Esophagus squamous epithelium (tissue), 5 donors: ENCODE results near the gene MAP2K5. TPM values are rescaled to one million over a fixed set of nuclear protein-coding genes. Genes with fewer than 3 reads are reported as not detected.

Experiments used
- DNase-seq: peaks from one replicate; lab custom pipeline; 2025; lab: John Stamatoyannopoulos, UW
- H3K27ac ChIP-seq, 4 donors: fragments of 200-600 bp; sonication (generic); one replicate each; pipeline ENCODE4 v1.5.1; 2016 to 2019; ENCODE audit warnings: mild to moderate bottlenecking in 1 of 4
- H3K27me3 ChIP-seq, 4 donors: fragments of 200-600 bp; sonication (generic); 1 replicate in 3 of 4; 2 replicates in 1 of 4; pipeline versions ENCODE4 v1.5.1 to v1.6.0; 2017 to 2021; ENCODE audit warnings: antibody characterized with exemption in 1 of 4
- H3K36me3 ChIP-seq, 3 donors: fragments of 200-600 bp; sonication (generic); one replicate each; pipeline ENCODE4 v1.5.1; 2016 to 2019
- H3K4me1 ChIP-seq, 3 donors: fragments of 200-600 bp; sonication (generic); one replicate each; pipeline ENCODE4 v1.5.1; 2017 to 2019
- H3K4me3 ChIP-seq, 4 donors: fragments of 200-600 bp; sonication (generic); 1 replicate in 3 of 4; 2 replicates in 1 of 4; pipeline ENCODE4 v1.5.1; 2016 to 2019; ENCODE audit warnings: mild to moderate bottlenecking in 2 of 4, moderate library complexity in 1 of 4
- H3K9me3 ChIP-seq, 3 donors: fragments of 200-600 bp; sonication (generic); one replicate each; pipeline ENCODE4 v1.5.1; 2016 to 2019
- POLR2A ChIP-seq, 4 donors: fragments of 450-650 bp; IDR thresholded peaks; one replicate each; pipeline ENCODE4 v1.6.1; 2017; ENCODE audit warnings: antibody characterized with exemption in 4 of 4, mild to moderate bottlenecking in 4 of 4, moderate library complexity in 3 of 4
- WGBS, 2 donors: methylation state at CpG; one replicate each; pipeline ENCODE4 v1.1.5; 2018; 5-methylcytosine and 5-hydroxymethylcytosine counted together
- intact Hi-C: fragments of 100-400 bp; cut with DNase I; formaldehyde crosslinking; loops from one replicate; pipeline ENCODE4 v1.15.0; 2022
- total RNA-seq, 4 donors: library from RNA; depleted of rRNA; stranded (reverse); fragments of >200 nt; gene quantifications; one replicate each; pipeline ENCODE4 v1.1.0, GENCODE V29; 2016
- TF ChIP-seq, protein P1 (sequence below), 6 experiments: fragments of 450-650 bp in 4 of 6; fragments of 200-600 bp in 2 of 6; sonication (generic) in 2 of 6; IDR thresholded peaks; one replicate each; pipeline ENCODE4 v1.5.1; 2016 to 2019; ENCODE audit warnings: antibody characterized with exemption in 6 of 6, mild to moderate bottlenecking in 4 of 6, moderate library complexity in 4 of 6
- donor health status: DM: yes; HTN: yes; CAD: no.

Gene MAP2K5
- total RNA-seq, 4 donors from 2014 or later: 5.8 to 8.0 (median 7.0) TPM

DNA sequence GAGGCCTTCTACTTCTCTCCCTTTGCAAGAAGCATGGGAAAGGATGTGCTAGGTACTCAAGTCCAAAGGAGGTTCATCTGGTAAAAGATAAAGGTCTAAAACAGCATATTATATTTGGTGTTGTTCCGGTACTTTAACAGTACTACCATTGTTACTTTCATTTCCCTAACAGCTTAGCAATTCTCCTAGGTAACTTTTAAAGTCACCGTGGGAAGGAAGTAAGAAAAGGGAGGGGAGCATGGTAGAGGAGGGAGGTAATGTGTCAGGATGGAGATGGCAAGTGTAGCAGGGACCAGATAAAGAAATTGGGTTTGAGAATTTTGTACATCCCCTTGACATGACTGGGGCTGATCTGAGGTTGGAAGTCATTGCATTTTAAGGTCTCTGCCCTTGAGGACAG lies 193.4 kb downstream of the MAP2K5 start:
- intact Hi-C loops: no loop called here
- 9 to 22% methylated on average over 2 of the region's 2 CpGs for WGBS, 2 donors
- H3K4me3 ChIP-seq: no peak overlapping the region

DNA sequence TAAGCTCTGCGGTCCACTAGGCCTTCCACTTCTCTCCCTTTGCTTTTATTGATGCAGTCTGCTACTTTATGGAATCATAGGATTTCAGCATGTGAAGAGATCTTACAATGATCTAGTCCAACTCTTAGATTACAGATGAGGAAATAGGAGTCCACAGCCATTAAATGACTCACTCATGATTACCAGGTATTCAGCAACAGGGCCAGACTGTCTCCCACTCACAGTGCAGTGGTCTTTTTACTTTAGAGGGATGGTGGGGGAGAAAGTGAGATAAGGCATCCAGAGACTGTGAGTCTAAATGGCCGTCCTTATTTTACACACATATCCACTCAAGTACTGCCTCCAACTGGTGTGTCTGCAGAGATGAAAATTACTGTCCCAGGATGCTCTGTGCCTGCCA lies 194.3 kb downstream of the MAP2K5 start:
- Histone ChIP-seq H3K27ac (no peak overlapping the region), H3K27me3 (no peaks in the 10 kb centered on the region), H3K4me3 (no peak overlapping the region), H3K4me1 (peaks cover 0 to 8% (median 3%) of the 10 kb centered on the region in 3 donors), H3K36me3 (no peaks in the 10 kb centered on the region), H3K9me3 (no peaks in the 10 kb centered on the region)
- no peak for TF ChIP-seq POLR2A (IDR thresholded peaks at IDR 0.05)
- TF ChIP-seq, protein P1, sequence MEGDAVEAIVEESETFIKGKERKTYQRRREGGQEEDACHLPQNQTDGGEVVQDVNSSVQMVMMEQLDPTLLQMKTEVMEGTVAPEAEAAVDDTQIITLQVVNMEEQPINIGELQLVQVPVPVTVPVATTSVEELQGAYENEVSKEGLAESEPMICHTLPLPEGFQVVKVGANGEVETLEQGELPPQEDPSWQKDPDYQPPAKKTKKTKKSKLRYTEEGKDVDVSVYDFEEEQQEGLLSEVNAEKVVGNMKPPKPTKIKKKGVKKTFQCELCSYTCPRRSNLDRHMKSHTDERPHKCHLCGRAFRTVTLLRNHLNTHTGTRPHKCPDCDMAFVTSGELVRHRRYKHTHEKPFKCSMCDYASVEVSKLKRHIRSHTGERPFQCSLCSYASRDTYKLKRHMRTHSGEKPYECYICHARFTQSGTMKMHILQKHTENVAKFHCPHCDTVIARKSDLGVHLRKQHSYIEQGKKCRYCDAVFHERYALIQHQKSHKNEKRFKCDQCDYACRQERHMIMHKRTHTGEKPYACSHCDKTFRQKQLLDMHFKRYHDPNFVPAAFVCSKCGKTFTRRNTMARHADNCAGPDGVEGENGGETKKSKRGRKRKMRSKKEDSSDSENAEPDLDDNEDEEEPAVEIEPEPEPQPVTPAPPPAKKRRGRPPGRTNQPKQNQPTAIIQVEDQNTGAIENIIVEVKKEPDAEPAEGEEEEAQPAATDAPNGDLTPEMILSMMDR (IDR thresholded peaks at IDR 0.05): no peak
- WGBS, 2 donors: 86 to 98% methylated on average over 2 of the region's 2 CpGs
- DNase-seq: no peak
- intact Hi-C loops: no loop called here

More for the DNA sequence above, 193.4 kb downstream of the MAP2K5 start:
- H3K9me3 ChIP-seq: no peaks in the 10 kb centered on the region
- H3K27ac ChIP-seq: no peak overlapping the region
- TF ChIP-seq POLR2A (IDR thresholded peaks at IDR 0.05): no peak
- TF ChIP-seq, protein P1 (IDR thresholded peaks at IDR 0.05): no peak
- no peaks in the 10 kb centered on the region for H3K36me3 ChIP-seq
- no peak for DNase-seq
- peaks cover 6 to 17% (median 9%) of the 10 kb centered on the region in 3 donors for H3K4me1 ChIP-seq
- H3K27me3 ChIP-seq: no peaks in the 10 kb centered on the region

DNA sequence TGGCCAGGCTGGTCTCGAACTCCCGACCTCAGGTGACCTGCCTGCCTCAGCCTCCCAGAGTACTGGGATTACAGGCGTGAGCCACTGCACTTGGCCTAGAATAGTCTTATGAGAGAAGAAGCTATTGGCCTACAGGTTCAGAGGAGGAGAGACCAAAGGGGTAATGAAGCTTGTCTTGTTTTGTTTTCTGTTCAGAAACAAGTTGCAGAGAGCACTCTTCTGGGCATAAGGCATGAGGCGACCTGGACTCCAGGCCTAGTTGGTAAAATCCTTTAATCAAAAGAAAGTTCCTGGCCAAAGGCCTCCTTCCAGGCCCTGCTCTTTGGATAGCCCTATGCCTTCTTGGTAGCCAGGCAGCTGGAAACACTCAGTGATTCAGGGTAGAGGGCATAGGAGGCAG lies 195.6 kb downstream of the MAP2K5 start:
- no peak for DNase-seq
- intact Hi-C loops: no loop called here

DNA sequence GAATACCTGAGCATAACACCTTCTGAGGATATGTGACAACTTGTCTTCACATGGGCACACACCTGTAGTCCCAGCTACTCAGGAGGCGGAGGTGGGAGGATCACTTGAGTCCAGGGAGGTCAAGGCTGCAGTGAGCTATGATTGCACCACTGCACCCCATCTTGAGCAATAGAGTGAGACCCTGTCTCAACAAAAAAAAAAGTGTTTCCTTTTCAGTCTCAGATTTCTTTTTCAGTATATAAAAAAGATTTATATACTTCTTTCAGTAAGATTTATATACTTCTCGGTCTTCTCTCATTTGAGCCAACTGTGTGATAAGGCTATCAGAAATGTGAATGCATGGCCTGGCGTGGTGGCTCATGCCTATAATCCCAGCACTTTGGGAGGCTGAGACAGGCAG lies 197.9 kb downstream of the MAP2K5 start:
- Histone ChIP-seq H3K27me3 (no peaks in the 10 kb centered on the region), H3K9me3 (no peaks in the 10 kb centered on the region), H3K4me3 (no peak overlapping the region), H3K36me3 (no peaks in the 10 kb centered on the region), H3K27ac (no peak overlapping the region), H3K4me1 (peaks cover 4 to 17% (median 10%) of the 10 kb centered on the region in 3 donors)
- intact Hi-C loops: no loop called here
- no peak for TF ChIP-seq POLR2A (IDR thresholded peaks at IDR 0.05)
- TF ChIP-seq, protein P1 (IDR thresholded peaks at IDR 0.05): no peak
- DNase-seq: no peak
- WGBS, 2 donors: 88 to 90% methylated on average over 3 of the region's 3 CpGs

More for the DNA sequence above, 195.6 kb downstream of the MAP2K5 start:
- TF ChIP-seq POLR2A (IDR thresholded peaks at IDR 0.05): no peak
- TF ChIP-seq, protein P1 (IDR thresholded peaks at IDR 0.05): no peak
- Histone ChIP-seq H3K4me3 (no peak overlapping the region), H3K4me1 (peaks cover 0 to 4% (median 0%) of the 10 kb centered on the region in 3 donors), H3K36me3 (no peaks in the 10 kb centered on the region), H3K27me3 (no peaks in the 10 kb centered on the region), H3K27ac (no peak overlapping the region), H3K9me3 (no peaks in the 10 kb centered on the region)
- WGBS, 2 donors: 50 to 83% methylated on average over 1 to 2 of the region's 4 CpGs

DNA sequence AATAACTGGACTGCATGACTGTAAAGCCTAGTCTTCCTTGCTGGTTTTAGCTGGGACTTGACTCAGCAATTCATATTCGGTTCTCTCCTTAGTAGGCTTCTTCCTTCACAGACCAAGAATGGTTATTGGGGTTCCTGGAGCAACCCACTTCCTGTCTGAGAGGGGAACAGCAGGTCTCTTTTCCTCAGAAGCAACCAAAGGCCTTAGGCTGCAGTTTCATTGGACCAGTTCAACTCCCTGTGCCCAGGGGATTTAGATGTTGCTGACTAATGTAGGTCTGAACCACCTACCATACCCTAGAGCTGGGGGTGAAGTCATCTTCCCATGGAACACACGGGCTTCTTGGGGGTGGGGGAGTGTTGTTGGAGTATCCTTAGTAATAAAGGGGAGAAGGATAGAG lies 198.8 kb downstream of the MAP2K5 start:
- WGBS, 2 donors: 48 to 50% methylated on average over 2 of the region's 2 CpGs
- DNase-seq: no peak

More for the DNA sequence above, 198.8 kb downstream of the MAP2K5 start:
- no peak overlapping the region for H3K27ac ChIP-seq
- TF ChIP-seq POLR2A (IDR thresholded peaks at IDR 0.05): no peak
- TF ChIP-seq, protein P1 (IDR thresholded peaks at IDR 0.05): no peak
- intact Hi-C loops: no loop called here
- no peak overlapping the region for H3K4me3 ChIP-seq
- H3K4me1 ChIP-seq: peaks cover 10 to 26% (median 13%) of the 10 kb centered on the region in 3 donors
- no peaks in the 10 kb centered on the region for H3K27me3 ChIP-seq
- no peaks in the 10 kb centered on the region for H3K36me3 ChIP-seq
- no peaks in the 10 kb centered on the region for H3K9me3 ChIP-seq
